CD4-positive, alpha-beta T cell treated with Interleukin-4 for 4 hours (primary cell): Measurements from ENCODE around the gene SLC25A26.

Source experiments
- DNase-seq: peaks from one replicate; pipeline ENCODE4 v3.0.0-alpha.2; 2020

SLC25A26 gene

DNA sequence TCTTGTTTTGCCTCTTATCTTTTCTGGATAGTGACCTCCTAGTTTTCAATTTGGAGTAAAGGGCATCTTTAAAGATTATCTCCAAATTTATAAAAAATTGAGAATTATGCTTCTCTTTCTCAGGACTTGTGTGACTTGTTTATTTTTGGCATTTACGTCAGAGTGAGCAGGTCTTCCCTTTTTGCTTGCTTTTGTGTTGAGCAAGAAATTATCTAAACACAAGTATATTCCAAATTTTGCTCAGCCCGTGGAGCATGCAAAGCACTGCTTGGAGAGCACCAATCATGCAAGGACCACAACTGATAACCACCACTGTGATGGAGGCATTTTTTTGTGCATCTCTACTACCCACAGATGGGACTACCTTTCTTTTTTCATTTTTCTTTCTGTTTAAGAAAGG, 7.1 kb downstream of the SLC25A26 start:
- DNase-seq: no peak

DNA sequence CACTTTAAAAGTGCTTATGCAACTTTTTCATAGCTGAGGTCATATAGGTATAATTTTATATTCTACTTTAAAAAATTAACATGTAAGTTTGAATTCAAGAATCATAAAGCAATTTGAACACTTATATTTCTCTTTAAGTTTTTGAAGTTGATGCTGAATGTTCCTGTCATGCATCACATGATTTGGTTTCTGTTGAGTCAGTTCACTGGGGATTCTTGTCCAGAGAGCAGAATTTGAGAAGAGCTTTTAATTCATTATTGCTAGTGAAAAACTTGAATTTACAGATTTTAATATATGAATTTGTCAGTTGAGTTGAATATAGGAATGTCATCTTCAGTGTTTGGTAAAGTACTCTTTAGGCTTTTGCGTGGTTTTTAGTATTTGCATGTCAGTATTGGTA, 7.9 kb downstream of the SLC25A26 start:
- DNase-seq: no peak

DNA sequence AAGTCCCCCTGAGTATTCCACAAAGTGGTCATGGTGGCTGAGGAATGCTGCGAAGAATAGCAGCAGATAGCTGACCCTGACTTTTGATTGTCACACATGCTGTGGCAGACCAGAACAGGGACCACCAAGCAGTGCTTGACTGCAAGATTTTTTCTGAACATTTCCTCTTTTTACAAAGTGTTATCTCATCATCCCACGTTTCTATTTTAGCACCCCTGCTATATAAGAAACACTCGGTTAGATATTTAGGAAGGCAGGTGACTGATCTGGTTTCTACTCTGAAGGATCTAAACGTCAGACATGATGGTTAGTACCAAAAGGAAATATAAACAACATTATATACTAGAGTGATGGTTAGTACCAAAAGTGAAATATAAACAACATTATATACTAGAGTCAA, 9.1 kb downstream of the SLC25A26 start:
- DNase-seq: no peak

DNA sequence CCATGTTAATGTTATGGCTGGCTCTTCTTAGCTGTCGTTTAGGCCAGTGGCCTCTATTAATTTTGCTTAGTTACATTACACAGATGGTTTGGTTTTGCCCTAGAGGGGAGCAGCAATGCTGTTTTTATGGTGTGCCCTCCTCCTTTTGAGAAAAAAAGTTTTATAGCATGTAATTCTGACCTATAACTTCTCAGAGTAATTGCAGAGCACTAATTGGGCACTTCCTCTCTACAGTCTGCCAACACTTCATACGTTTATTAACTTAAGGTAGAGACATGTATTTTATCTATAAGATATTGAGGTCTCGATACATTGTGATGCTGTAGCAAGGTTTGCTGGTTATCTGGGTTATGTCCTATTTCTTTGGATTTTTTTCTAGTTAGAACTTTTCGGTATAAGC, 12.2 kb downstream of the SLC25A26 start:
- DNase-seq: no peak

DNA sequence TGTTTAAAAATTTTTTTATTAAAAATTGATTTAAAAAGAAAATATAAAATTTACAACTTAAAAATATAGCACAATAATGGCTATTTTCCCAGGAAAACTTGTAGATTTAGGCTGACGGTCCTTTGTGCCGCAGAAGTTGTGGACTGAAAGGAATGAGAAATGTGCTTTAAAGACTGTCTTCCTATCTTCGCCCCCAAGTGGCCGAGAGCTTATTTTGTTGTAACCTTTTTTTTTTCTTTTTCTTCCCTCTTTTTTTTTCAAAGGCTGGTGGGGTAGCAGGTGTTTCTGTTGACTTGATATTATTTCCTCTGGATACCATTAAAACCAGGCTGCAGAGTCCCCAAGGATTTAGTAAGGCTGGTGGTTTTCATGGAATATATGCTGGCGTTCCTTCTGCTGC, 15.5 kb downstream of the SLC25A26 start:
- no peak for DNase-seq

DNA sequence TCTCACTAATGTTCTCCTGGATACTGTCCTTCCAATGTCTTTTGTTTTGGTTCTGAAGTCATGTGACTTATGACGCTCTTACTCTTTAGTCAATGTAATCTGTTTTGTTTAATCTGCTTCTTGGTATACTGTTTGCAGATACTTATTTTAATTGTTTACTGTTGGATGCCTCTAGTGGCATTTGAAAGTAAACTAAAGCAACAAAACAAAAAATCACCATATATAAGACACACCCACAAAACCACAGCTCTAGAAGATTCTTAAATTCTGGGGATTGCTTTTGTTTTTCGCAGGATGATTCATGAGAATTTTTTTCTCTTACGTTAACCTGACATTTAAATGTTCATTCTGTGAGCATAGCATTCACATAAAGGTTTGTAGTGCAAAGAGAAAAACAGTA, 16.8 kb downstream of the SLC25A26 start:
- no peak for DNase-seq

DNA sequence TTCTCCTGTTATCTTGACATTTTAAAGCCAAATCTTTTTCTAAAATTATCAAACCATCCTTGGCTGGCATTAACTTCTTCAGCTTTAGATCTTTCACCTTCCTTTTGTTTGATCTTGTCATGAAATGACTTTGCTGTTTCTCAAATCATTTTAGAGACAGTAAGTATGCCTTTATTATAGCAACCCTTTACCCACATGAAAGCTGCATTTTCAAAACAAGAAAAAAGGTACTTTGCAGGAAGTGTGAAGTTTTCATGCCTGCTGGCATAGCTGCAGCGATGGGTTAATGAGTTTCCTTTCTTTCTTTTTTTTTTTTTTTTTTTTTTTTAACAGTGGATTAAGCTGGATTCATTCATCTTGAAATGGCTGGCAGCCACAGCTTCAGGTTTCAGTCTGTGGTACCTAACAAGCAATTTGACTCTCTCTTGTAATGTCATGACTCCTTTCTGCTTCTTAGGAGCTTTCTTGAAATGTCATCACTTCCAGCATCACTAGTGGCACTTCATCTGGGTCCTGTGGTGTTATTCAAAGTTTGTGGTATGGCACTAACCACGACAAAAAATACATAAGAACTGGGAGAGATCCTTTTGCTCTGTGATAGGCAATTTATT, 18.8 kb downstream of the SLC25A26 start:
- DNase-seq: no peak

DNA sequence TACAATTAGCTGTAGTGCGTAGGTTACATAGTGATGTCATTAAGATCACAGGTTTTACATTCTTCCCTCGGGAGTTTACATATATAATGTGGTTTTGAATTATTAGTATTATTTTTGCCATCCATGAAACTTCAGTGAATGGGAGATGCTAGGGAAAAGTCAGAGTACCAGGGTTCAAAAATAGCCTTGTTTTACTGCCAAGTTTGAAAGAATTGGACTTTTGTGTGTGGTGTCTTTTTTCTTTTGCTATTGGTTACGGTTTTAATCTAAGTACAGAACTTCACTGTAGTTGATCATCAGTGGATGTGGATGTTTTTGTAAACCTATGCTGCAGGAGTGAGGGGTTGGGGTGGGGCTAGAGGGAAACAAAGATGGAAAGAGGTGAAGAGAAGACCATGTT, 20.7 kb downstream of the SLC25A26 start:
- no peak for DNase-seq

DNA sequence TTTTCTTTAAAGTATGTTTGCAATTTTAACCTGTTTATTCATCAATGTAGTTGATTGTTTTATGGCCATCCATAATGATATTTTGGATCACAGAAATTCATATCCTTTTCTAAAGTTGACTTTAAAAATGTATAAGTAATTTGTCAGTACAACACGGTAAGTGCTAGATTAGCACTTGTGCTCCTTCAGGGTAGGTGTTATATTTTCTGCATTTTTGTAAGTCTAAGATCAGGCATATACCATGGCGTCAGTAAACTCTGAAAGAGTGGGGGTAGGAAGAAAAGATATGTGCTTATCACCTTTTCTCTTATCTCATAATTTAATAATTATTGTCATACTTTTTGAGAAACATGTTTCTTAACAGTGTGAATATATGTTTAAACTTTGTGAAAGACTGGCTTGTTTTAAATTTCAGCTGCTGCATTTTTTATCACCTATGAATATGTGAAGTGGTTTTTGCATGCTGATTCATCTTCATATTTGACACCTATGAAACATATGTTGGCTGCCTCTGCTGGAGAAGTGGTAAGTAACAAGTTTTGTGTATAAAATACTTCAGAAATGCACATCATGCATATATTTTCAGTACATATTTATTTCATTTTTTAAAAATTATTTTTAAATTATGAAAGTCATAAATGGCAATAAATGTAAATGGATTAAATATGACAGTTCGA, 22.1 kb downstream of the SLC25A26 start:
- DNase-seq: no peak

DNA sequence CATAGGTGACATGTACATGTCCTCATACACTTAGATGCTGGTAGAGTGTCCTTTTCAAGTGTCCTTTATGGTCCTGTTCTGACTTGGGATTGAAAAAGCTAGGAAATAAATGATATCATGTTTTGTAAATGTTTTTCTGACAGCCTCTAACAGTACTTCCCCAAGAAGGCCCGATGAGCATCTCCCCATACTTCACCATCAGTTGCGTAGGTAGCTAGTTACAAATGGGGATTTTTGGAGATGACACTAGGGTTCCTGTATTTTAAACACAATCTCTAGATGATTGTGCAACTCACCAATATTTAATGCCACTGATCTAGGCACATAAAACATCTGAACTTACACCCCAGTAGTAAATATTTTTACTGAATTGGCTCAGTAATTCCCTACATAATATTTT, 27.8 kb downstream of the SLC25A26 start:
- no peak for DNase-seq

DNA sequence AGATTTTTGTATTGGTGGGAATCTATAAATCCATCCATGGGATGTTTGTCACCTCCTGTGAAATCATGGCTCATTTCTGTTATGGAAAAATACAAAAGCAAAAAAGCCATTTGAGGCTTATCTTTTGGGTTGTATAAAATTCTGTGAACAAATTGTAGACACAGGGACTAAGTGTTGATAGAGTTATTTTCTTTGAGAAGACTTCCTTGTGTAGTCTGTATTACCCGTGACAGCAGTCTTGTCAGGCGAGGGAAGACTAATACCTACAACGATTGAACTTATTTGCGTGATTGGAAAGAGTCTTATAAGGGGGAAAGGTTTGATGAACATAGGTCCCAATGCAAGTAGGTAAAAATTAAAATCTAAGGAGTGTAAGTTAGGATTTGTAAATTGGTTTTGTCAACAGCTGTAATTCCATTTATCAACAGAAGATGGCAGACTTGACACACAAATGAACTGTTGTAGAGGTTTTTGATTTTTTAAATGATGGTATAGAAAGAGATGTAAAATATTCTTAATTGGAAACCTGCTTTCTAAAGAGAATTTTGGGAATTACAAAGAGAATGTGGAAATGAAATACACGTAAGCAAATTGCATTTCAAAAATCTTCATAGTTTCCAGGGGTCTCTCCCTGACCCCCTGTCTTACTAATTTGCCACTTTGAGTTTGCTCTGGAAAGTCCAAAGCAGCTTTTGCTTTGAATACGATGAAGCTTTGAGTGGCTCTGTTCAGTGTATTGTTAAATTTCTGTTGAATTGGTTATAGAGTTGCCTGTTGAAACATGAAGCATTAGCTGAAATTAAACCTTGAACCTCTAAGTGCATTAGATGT, 33.2 kb downstream of the SLC25A26 start:
- DNase-seq: peak; percentile 59

DNA sequence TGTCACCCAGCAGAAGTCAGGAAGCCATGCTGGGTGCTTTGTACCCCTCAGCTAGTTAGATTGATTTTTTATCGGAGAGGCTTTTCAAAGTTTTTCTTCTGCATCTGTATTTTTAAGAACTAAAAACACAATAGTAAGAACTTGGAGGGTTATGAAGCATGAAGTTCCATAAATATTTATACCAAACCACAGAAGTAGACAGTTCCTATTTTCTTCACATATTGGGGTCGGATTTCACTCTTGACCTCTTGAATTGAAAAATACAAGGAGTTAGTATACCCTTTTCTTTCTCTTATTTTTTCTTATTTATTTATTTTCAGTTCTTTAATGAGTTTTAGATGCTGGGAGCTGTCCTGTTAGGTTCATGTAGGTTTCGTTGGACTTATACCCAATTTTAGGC, 35.1 kb downstream of the SLC25A26 start:
- no peak for DNase-seq

DNA sequence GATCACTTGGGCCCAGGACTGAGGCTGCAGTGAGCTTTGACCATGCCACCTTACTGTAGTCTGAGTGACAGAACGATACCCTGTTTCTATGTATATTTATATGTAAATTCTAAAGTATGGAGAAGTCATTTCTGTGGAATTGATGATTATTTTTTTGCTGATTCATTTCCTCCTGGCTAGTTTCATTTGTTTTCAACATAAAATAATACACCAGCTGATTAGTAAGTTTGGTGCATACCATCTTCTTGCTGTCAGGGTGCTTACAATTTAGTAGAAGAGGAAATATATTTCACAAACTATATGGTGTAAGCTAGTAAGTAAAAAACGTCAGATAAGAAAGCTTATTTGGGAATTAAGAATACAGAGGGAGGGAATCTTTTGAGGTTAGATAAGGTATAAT, 36.0 kb downstream of the SLC25A26 start:
- DNase-seq: no peak

DNA sequence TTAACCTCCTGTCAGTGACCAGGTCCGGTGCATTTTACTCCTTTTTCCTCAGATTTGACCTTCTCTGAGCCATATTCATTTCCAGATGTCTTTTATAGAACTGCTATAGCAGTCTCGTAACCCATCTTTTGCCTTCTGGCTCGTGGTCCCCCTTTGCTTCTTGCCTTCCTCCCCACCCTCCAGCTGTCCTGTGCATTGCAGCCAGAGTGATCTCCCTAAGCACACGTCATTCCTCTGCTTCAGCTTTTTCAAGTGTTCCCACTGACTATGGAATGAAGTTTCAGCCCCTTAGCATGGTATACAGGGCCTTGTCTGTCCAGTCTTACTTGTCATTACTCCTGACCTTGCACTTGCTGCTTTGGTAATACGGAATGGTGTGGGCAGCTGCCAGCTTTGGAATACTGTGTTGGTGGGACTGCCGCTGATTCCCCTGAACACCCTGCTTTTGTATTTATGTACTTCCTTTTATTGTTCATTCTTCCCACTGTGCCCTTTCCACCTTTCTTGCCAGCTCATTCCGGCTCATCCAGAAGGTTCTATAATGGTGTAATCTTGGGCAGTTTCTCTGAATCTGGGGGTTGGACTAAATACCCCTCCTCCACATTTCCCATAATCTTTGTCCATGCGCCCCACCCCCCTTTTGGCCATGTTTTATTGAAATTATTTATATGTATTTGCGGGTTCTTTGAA, 38.9 kb downstream of the SLC25A26 start:
- DNase-seq: no peak

DNA sequence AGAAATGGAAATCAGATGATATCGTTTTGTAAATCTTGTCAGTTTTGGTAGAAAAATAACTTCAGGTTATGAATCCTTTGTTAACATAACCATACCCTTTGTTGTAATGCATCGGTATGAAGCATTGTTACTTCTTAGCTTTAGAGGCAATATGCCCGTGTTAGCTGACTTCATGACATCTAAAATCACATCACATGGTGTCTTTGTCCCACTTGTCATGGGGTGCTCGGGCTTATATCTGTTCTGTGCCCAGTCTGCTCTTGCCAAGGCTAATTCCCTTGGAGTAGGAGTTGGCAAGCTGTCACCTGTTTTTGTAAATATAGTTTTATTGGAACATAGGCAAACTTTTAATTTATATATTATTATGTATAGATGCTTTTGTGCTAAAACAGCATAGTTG, 39.6 kb downstream of the SLC25A26 start:
- DNase-seq: no peak

DNA sequence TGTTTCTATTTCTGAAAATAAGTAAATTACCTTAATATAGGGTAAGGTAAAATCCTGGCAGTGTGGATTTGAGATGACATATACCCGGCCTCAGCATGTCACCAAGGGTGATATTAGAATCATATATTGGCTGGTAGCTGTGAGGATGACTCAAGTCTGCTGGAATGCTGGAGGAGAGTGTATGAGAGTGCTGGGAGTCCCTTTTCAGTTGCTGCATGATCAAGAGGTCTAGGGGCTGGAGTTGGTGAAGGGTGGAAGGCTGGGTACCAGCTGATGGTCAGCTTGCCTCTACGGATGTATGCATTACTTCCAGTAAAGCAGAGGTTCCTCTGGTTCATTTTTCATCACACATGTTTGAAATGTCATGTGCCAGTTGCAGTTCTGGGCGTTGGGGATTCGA, 40.6 kb downstream of the SLC25A26 start:
- no peak for DNase-seq

DNA sequence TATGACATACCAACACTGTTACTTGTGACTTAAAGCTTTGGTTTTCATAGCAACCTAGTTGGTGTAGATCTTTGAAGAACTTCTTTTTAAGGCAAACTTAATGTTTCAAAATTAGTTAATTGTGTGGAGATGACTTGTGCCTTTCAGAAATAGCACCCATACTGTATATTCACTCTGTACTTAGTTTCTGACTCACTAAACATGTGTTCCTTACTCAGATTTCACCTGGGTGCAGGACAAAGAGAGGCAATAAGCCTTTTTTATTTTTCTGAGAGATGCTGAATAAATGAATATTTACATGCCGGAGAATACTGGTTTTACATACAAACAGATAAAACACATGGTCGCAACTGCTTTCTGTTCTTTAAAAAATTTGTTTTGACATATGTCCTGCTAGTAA, 44.8 kb downstream of the SLC25A26 start:
- DNase-seq: no peak

DNA sequence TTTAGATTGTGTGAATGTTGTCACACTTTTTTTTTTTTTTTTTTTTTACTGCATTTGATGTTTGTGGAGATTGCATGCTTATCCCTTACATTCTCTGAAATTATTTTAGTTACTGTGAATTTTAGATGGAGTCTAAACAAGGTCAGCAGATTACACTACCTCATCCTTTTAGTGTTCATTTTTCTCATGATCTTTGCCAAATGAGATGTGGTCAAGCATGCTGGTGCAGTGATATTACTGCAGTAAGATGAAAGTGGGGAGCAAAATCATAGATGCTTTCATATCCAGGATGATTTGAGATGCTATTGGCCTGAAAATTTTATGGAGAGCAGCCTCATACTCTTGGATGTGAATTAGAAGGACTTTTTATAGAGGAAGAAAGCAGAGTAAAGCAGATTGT, 45.8 kb downstream of the SLC25A26 start:
- no peak for DNase-seq

DNA sequence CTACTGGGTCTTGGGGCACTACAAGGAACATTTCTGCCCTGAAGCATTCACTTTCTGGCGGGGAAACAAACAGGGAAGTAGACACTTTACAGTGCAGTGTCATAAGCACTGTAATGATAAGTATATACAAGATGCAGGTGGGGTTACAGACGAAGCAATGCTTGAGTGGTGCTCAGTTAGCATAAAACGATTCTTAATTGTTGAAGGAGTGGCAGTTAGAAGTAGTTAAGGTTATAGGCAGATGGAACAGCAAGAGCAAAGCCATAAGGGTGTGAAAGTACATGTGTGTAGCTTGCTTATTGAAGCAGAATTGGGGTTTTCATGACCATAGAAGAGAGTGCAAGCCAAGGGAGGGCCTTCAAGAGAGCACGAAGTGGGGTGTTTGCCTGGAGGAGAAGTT, 46.2 kb downstream of the SLC25A26 start:
- DNase-seq: no peak

DNA sequence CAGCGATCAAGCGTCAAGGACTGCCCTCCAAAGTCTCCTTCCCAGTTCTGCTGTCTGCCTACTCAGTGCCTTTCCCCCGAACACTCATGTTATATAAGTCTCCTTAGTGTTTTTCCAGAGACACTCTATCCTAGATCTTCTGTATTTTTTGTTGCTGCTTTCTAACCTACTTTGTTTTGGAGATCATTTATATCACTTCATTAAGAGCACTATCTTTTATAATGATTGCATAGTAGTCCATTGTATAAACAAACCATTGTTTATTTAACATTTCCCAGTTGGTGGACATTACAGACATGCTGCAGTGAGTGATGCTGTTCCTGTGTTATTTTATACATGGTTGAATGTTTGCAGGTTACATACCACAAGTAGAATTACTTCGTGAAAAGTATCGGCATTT, 47.1 kb downstream of the SLC25A26 start:
- no peak for DNase-seq

DNA sequence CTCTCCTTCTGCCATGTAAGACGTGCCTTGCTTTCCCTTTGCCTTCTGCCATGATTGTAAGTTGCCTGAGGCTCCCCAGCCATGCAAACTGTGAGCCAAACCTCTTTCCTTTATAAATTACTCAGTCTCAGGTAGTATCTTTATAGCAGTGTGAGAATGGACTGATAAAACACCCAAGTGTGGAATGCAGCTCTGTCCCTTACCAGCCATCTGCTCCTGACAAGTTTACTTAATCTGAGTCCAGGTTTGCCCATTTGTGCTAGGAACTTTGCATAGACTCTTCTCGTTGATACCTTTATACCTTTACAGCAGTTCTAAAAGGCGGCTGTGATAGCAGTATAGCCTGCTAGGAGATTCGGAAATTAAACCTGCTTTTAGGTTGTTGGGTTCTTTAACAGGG, 48.1 kb downstream of the SLC25A26 start:
- DNase-seq: no peak

DNA sequence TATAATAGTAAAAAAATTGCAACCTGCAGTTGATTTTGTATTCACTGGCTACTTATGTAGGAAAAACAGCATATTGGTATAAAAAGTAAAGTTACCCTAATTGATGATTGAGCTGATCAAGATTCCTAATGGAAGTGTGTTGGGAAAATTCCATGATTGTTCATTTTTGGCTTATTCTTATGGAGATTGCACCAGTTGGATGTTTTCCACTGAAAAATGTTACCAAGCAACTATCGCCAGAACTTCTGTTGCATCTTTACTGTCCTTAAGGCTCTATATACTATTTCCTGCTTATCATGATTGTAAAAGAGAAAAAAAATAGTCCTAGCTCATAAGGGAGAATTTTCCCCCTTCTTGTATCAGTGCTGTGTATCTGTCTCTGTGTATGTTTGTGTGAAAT, 48.6 kb downstream of the SLC25A26 start:
- no peak for DNase-seq

DNA sequence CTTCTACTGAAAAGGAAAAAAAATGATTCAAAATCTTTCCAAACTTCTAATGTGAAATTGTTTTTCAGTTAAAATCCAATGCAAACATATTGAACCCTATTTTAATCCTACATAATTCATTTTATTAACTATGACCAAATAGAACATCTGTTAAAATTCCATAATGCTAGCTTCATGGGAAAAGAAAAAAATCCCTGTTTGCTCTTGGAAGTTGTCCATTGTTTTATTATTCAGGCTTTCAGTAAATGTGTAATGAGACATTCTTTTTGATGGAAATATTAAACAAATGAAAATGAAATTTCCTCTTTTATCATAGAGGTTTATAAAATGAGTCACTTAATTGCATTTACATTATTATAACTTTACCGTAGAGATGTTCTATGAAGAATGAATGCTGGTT, 49.5 kb downstream of the SLC25A26 start:
- DNase-seq: no peak

DNA sequence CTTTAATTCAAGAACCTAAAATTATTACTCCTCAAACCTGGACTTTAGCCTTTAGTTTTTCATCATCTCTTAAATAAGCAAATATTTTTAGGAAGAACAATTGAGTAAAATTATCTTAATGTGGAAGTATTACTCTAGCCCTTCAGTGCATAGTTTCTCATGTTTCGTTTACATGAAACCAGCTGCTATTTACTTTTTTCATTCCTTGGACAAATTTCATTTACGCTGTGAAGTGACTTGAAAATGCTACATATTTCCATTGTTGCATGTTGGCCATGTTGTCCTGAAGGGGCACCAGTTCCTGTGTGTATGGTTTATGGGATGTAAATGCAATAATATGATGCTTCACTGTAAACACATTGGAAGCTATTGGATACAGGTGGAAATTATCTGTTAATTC, 49.9 kb downstream of the SLC25A26 start:
- no peak for DNase-seq
